ENCODE measurements around the gene CPED1.

DNA sequence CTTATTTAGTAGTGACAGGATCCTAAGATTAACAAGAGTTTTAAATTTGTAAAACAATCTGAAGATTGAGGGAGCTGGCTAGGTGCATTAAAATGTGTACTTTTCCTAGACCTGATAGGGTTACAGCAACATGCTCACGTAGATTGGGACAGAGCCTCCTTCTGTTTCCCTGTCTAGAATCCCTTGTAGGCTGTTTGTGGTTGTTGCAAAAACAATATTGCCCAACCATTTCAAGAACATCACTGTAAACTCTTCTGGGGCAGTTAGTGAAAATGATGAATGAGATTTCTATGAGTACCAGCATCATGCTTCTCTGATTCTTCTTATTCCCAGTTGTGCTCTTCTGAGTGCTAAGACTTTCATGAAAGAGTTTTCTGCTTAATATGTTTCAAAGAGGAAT lies 14.7 kb upstream of the CPED1 start:
- no peak for TF ChIP-seq EZH2 (IDR thresholded peaks at IDR 0.05; ENCODE audit: low read length, missing control alignments)
- TF ChIP-seq, protein P1, sequence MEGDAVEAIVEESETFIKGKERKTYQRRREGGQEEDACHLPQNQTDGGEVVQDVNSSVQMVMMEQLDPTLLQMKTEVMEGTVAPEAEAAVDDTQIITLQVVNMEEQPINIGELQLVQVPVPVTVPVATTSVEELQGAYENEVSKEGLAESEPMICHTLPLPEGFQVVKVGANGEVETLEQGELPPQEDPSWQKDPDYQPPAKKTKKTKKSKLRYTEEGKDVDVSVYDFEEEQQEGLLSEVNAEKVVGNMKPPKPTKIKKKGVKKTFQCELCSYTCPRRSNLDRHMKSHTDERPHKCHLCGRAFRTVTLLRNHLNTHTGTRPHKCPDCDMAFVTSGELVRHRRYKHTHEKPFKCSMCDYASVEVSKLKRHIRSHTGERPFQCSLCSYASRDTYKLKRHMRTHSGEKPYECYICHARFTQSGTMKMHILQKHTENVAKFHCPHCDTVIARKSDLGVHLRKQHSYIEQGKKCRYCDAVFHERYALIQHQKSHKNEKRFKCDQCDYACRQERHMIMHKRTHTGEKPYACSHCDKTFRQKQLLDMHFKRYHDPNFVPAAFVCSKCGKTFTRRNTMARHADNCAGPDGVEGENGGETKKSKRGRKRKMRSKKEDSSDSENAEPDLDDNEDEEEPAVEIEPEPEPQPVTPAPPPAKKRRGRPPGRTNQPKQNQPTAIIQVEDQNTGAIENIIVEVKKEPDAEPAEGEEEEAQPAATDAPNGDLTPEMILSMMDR (conservative IDR thresholded peaks at IDR 0.05 in 1 of 2, IDR thresholded peaks at IDR 0.05 in 1 of 2; ENCODE audit: low read depth in 1 of 2, low read length in 2 of 2): no peak

Data from fibroblast of lung (primary cell).